Suppressor macrophage (primary cell): Measurements from ENCODE around the gene ANO8.
A peak's percentile ranks its signal among the peaks of the same experiment; 100 is the strongest.
"Not testable (repeated sequence)": the region's sequence is repeated elsewhere in the genome, so short reads cannot be mapped to it uniquely, and the experiment has no call there.

Source experiments
- DNase-seq, 4 experiments: peaks; one replicate each; pipeline ENCODE4 v3.0.0-alpha.2; 2020 to 2022

Gene ANO8

GRCh38 chr19:17309965-17310461, 24.6 kb downstream of the ANO8 start:
- peak in 1 of 4 experiments; percentile 35 for DNase-seq

GRCh38 chr19:17309198-17309964, 25.3 kb downstream of the ANO8 start, which contains the start of gene DDA1:
Gene DDA1, plus strand, starts transcription at chr19:17309563. Its CDS starts 92 bp downstream, at chr19:17309655.
- DNase-seq: peak; percentile 99 to 100 (median 100)

GRCh38 chr19:17307876-17308377, 26.7 kb downstream of the ANO8 start:
- no peak for DNase-seq

GRCh38 chr19:17306285-17306714, 28.4 kb downstream of the ANO8 start:
- DNase-seq: no peak

DNA sequence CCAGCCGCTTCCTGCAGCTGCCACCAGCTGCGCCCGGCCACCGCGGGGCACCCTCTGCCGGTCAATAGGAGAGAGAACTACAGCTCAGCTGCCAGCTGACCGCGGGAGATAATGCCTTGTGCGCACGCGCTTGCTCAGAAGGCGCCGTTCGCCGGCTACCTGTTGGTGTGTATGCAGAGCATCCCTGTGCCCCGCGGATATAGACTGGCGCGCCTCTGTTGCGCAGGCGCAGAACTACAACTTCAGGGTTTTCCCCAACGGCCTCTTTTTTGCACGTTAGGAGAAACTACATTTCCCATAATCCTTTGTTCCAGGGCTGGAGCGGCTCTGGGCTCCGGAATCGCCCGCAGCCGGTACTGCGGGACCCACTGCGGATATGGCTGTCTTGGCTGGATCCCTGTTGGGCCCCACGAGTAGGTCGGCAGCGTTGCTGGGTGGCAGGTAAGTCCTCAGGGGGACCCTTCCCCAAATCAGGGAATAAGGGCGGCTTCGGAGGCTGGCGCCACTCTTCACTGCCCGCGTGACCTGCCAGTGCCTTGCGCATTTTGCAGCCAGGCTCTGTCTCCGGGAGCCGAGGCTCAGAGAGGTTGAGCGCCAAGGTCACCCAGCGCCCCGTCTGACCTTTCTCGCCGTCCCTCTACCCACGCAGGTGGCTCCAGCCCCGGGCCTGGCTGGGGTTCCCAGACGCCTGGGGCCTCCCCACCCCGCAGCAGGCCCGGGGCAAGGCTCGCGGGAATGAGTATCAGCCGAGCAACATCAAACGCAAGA, 29.0 kb downstream of the ANO8 start, which contains the start of gene MRPL34:
TSS of gene MRPL34 (plus strand) at position 356 of the 768 bp plus-strand sequence. CDS start at position 377, 21 bp downstream.
- DNase-seq: peak; percentile 99

- no peak for DNase-seq
Measured at GRCh38 chr19:17305216-17305516, 29.5 kb downstream of the ANO8 start.

- no peak for DNase-seq
Measured at GRCh38 chr19:17304386-17305215, 30.1 kb downstream of the ANO8 start.

DNA sequence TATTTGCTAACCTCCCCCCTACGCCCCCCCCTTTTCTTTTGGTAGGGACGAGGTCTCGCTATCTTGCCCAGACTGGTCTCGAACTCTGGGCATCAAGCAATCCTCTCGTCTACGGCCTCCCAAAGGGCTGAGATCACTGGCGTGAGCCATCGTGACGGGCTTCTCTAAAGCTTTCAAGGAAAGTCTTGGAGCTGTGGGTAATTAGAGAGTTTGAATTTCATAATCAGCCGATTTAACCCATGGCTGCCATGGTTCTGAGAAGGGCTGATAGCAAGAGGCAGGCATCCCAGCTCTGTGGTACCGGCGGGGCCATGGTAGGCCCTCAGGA, 30.8 kb downstream of the ANO8 start:
- no peak for DNase-seq

DNA sequence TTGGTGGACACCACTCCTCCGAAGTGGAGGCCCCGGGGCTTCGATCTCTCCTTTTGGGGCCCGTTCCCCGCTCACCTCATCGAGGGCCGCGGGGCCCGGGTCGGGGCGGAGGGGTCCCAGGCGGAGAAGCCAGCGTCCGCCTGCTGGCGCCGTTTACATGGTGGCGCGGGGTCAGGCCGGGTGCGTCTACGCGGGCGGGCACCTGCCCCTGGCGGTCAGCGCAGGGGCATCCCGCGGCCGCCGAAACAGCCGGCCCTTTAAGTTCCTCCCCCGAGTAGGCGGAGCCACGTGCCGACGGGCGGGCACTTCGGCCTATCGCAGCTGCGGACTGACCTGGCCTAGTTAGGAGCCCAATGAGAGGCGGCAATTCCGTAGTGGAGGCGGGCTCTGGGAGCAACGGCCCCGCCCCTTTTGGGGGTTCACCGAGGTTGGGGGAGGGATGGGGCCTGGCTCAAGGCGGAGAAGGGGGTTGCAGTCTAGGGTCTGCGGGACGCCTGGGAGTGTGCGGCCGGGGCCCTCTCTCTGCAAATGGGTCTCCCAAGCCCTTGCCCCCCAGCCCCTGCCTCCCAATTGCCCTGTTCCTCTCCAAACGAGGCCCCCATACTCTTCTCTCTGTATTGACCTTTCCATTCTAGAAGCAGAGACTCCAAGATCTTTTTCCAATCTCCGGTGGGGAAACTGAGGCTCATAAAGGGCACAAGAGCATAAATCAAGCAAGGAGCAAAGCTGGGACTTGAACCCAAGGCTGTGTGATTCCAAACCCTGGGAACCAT, 31.3 kb downstream of the ANO8 start, which contains the start of gene ABHD8:
TSS of gene ABHD8 (minus strand) at position 259 of the 773 bp plus-strand sequence. CDS start 1,809 bp downstream, outside the sequence.
- DNase-seq: peak; percentile 97 to 99 (median 98)

- DNase-seq: peak; percentile 60 to 79 (median 74)
Measured at GRCh38 chr19:17302391-17303166, 32.1 kb downstream of the ANO8 start.

GRCh38 chr19:17300992-17301619, 33.5 kb downstream of the ANO8 start:
- no peak for DNase-seq

DNA sequence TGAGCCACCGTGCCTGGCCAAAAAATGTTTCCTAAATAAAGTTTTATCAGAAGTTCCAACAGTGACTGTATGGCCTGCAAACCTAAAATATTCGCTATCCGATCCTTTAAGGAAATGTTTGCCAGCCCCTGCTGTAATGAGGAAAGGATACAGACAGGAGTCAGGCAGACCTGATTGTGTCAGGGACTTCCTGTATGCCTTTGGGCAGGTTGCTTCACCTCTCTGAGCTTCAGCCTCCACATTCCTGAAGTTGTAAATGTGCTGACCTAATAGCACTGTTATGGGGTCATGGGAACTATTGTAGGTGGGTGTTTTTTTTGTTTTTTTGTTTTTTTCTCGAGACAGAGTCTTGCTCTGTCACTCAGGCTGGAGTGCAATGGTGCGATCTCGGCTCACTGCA, 37.7 kb downstream of the ANO8 start:
- peak in 1 of 4 experiments; percentile 28 for DNase-seq

DNA sequence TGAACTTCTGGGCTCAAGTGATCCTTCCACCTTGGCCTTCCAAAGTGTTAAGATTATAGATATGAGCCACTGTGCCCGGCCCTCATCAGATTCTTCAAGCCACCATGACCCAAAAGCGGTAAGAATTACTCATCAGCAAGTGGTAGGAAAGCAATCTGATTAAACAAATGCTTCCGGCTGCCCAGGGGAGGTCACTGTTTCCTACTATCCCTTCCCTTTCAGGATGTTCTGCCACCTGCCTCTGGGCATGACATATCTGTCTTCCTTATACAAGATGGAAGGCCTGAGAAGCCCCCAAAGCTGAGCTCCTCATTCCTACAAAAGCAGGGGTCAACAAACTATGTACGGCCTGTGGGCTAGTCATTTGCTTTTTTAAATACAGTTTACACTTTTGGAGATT, 38.4 kb downstream of the ANO8 start:
- peak in 2 of 4 experiments; percentile 13 to 17 for DNase-seq

- not testable (repeated sequence) for DNase-seq
Measured at GRCh38 chr19:17295551-17295950, 39.1 kb downstream of the ANO8 start.

DNA sequence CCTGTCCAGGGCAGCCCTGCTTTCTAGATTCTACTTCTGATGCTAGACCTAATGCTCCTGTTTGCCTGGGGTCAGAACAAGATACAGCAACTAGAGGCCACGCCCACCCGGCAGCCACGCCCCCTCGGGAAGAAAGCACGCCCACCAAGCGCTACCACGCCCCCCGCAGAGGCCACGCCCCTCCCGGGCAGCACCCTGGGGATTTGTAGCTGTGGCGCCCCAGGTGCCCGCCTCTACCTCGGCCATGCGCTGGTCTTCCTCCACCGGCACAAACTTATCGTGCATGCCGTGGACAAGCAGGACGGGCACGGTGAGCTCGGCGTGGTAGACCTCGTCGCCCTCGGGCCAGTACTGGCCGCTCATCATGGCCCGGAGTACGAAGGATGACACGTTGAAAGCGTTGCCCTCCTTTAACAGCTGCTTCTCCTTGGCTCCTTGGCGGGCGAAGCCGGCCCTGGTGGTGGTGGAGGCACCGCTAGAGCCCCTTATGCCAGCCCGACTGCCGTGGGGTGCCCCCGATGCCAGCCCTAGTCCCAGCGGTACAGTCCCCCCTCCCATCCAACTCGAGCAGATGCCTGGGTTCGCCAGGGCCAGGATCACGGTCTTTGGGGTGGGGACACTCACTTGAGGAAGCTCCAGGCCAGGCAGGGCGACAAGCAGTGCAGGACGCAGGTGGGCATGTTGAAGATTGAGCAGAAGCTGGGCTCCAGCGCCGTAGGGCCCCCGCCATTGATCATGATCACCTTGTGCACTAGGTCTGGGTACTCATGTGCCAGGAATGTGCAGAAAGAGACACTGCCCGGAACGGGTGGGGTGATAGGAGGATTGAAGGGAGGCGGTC, 40.4 kb downstream of the ANO8 start:
- DNase-seq: peak in 2 of 4 experiments; percentile 24 to 53

GRCh38 chr19:17293605-17294004, 41.0 kb downstream of the ANO8 start:
- no peak for DNase-seq

DNA sequence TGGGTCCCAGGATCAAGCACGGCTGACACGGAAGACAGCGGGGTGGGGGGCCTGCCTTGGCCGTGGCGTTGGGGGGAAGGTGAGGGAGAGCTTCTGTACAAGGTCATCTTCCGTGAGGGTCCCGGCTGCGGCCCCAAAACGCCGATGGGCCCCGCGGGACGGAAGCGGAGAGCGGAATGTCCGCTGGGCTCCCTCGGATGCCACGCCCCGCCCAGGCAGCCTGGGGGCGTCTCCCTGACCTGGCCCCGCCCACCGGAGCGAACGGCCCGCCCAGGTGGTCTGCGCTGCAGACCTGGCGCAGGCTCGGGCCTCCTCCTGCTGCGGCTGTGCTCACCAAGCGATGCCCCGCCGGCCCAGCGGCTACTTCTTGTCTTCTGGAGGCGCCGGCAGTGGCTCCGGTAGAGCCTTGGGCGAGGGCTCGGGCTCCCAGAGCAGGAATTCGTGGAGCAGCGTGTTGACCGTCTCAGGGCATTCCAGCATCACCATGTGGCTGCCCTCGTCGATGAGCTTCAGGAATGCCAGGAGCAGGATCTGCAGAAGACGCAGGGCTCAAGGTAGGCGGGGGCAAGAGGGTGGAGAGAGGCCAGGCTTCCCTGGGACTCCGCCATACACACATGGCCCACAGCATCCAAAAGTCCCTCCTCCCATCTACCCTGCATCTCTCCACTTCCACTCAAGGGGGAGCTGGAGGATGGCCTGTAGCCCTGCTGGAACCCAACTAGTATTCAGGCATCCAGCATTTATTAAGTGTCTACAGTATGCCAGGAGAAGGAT, 42.2 kb downstream of the ANO8 start:
- peak; percentile 81 to 87 (median 86) for DNase-seq

- peak; percentile 79 to 90 (median 84) for DNase-seq
Measured at GRCh38 chr19:17289489-17289888, 45.2 kb downstream of the ANO8 start.
